H1 (cell line): ENCODE results near the gene CALR.

Experiments
- CEBPB ChIP-seq: IDR thresholded peaks from 2 replicates; pipeline ENCODE4 v1.6.1; 2012; ENCODE audit warnings: low read depth, low read length
- NRF1 ChIP-seq: IDR thresholded peaks from 2 replicates; pipeline ENCODE4 v1.6.1; 2011; ENCODE audit warnings: mild to moderate bottlenecking, low read depth, low read length, improper control_type of control experiment
- POLR2A ChIP-seq, 2 experiments: IDR thresholded peaks; 1 replicate in 1 of 2; 2 replicates in 1 of 2; pipeline ENCODE4 v1.6.1; 2011; ENCODE audit warnings: low read depth in 2 of 2, low read length in 2 of 2, mild to moderate bottlenecking in 2 of 2; ENCODE audit errors: control extremely low read depth in 1 of 2
- SAP30 ChIP-seq: fragments of 300-600 bp; sonication (generic); IDR thresholded peaks from 2 replicates; pipeline ENCODE4 v1.7.1; 2012; ENCODE audit warnings: low read length, moderate library complexity, mild to moderate bottlenecking, inconsistent platforms; ENCODE audit not compliant: insufficient read depth, insufficient replicate concordance
- YY1 ChIP-seq: IDR thresholded peaks from 2 replicates; pipeline ENCODE4 v1.6.1; 2011; ENCODE audit warnings: low read depth, mild to moderate bottlenecking, low read length
- TF ChIP-seq, protein P1 (sequence below): IDR thresholded peaks from 2 replicates; pipeline ENCODE4 v1.6.1; 2011; ENCODE audit warnings: low read length, improper control_type of control experiment

- TF ChIP-seq POLR2A (IDR thresholded peaks at IDR 0.05; ENCODE audit: control extremely low read depth in 1 of 2, low read depth in 2 of 2, low read length in 2 of 2) (no peak), CEBPB (no peak), NRF1 (no peak), YY1 (no peak), SAP30 (no peak)
- TF ChIP-seq, protein P1, sequence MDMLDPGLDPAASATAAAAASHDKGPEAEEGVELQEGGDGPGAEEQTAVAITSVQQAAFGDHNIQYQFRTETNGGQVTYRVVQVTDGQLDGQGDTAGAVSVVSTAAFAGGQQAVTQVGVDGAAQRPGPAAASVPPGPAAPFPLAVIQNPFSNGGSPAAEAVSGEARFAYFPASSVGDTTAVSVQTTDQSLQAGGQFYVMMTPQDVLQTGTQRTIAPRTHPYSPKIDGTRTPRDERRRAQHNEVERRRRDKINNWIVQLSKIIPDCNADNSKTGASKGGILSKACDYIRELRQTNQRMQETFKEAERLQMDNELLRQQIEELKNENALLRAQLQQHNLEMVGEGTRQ, result no peak
These were observed 48.8 kb downstream of the CALR start for GRCh38 chr19:12987190-12987589.
